Vagina (tissue), 2 donors: ENCODE data around the gene MRPL34. TPM values are rescaled to one million over a fixed set of nuclear protein-coding genes. Genes with fewer than 3 reads are reported as not detected.
A peak's percentile ranks its signal among the peaks of the same experiment; 100 is the strongest.

ENCODE experiments used
- DNase-seq, 2 donors: peaks; one replicate each; pipeline ENCODE4 v3.0.0-alpha.2; 2017; ENCODE audit errors: extremely low spot score in 2 of 2
- H3K27ac ChIP-seq: fragments of 200-600 bp; sonication (generic); one replicate; pipeline ENCODE4 v1.5.1; 2019
- H3K27me3 ChIP-seq: fragments of 200-600 bp; sonication (generic); one replicate; pipeline ENCODE4 v1.5.1; 2019
- H3K36me3 ChIP-seq, 2 donors: fragments of 200-600 bp; sonication (generic); one replicate each; pipeline ENCODE4 v1.5.1; 2017 to 2019
- H3K4me1 ChIP-seq: fragments of 200-600 bp; sonication (generic); one replicate; pipeline ENCODE4 v1.5.1; 2019
- H3K4me3 ChIP-seq, 2 donors: fragments of 200-600 bp; sonication (generic); 1 replicate in 1 of 2; 2 replicates in 1 of 2; pipeline ENCODE4 v1.5.1; 2016 to 2019
- H3K9me3 ChIP-seq: fragments of 200-600 bp; sonication (generic); one replicate; pipeline ENCODE4 v1.5.1; 2019
- CTCF ChIP-seq, 3 experiments: fragments of 450-650 bp in 2 of 3; fragments of 200-600 bp in 1 of 3; sonication (generic) in 1 of 3; IDR thresholded peaks; one replicate each; pipeline ENCODE4 v1.5.1; 2017 to 2019; ENCODE audit warnings: antibody characterized with exemption in 3 of 3, mild to moderate bottlenecking in 2 of 3, moderate library complexity in 2 of 3
- POLR2A ChIP-seq, 2 donors: fragments of 450-650 bp; IDR thresholded peaks; one replicate each; pipeline ENCODE4 v1.6.1; 2017; ENCODE audit warnings: antibody characterized with exemption in 2 of 2, mild to moderate bottlenecking in 2 of 2, moderate library complexity in 2 of 2
- POLR2AphosphoS5 ChIP-seq, 2 donors: sonication (generic); formaldehyde crosslinking; IDR thresholded peaks; one replicate each; pipeline ENCODE4 v1.9.0; 2017; ENCODE audit warnings: antibody characterized with exemption in 2 of 2, mild to moderate bottlenecking in 2 of 2, low read depth in 1 of 2; ENCODE audit not compliant: insufficient read depth in 1 of 2
- intact Hi-C: fragments of 100-400 bp; cut with DNase I; formaldehyde crosslinking; loops from one replicate; pipeline ENCODE4 v1.15.1; 2023
- total RNA-seq: library from RNA; depleted of rRNA; stranded (reverse); fragments of >200 nt; gene quantifications from one replicate; pipeline ENCODE4 v1.2.3, GENCODE V29; 2016

Gene MRPL34
- total RNA-seq, 1 donor from 2014 or later, result 176 TPM

GRCh38 chr19:17328517-17329365, 23.1 kb downstream of the MRPL34 start:
- no peak for DNase-seq
- H3K27me3 ChIP-seq, result peaks cover 7% of the 10 kb centered on the region
- peak overlapping the region; percentile 60 for H3K27ac ChIP-seq
- no peaks in the 10 kb centered on the region for H3K36me3 ChIP-seq
- peak overlapping the region; percentile 37 to 45 for H3K4me3 ChIP-seq
- no peaks in the 10 kb centered on the region for H3K9me3 ChIP-seq
- intact Hi-C loops, result no loop called here
- TF ChIP-seq POLR2A (IDR thresholded peaks at IDR 0.05) (no peak), CTCF (IDR thresholded peaks at IDR 0.05) (no peak), POLR2AphosphoS5 (IDR thresholded peaks at IDR 0.05; ENCODE audit: insufficient read depth in 1 of 2, low read depth in 1 of 2) (no peak)
- H3K4me1 ChIP-seq, result peaks cover 29% of the 10 kb centered on the region

DNA sequence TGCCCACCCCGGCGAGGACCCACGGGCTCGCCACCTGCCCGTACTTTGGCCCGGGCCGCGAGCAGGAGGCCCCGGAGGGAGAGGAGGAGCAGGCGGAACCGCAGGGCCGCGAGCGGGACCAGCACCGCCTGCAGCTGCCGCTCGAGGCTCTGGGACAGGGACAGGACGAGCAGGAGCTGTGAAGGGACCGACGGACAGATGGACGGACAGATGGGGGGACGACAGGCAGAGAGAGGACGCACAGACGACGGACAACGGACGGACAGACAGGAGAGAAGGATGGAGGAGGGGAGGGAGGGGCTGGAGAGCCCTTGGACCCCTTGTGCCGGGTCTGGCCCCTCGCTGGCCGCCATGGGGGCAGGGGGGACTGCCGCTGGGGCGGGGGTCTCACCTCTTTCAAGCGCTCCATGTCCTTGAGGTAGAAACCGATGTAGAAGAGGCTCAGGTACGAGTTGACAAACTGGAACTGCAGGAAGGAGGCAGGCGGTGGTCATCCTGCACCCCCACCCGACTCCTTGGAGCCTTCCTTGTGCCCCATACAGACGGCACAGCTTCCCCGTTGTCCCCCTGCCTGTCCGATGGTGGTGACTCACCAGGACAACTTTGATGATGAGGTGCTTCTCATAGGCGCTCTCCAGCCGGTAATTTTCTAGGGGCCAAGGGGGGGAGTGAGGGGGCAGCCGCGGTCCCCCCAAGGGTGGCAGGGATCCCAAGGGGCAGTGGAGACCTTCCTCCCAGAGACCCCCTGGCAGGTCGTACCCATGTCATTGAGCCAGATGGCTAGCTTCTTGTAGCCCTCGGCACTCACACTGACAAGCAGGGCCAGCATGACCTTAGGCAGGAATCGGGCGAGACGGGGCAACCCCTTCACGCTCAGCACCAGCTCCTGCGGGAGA, 23.9 kb downstream of the MRPL34 start:
- no peaks in the 10 kb centered on the region for H3K36me3 ChIP-seq
- peak overlapping the region in 1 of 2 donors; percentile 45 for H3K4me3 ChIP-seq
- intact Hi-C loops, result no loop called here
- no peaks in the 10 kb centered on the region for H3K9me3 ChIP-seq
- no peak for DNase-seq
- H3K4me1 ChIP-seq, result peaks cover 33% of the 10 kb centered on the region
- TF ChIP-seq CTCF (IDR thresholded peaks at IDR 0.05) (no peak), POLR2AphosphoS5 (IDR thresholded peaks at IDR 0.05; ENCODE audit: insufficient read depth in 1 of 2, low read depth in 1 of 2) (no peak), POLR2A (IDR thresholded peaks at IDR 0.05) (no peak)
- peaks cover 7% of the 10 kb centered on the region for H3K27me3 ChIP-seq
- no peak overlapping the region for H3K27ac ChIP-seq

GRCh38 chr19:17330262-17331044, 24.8 kb downstream of the MRPL34 start:
- Histone ChIP-seq H3K27me3 (peaks cover 7% of the 10 kb centered on the region), H3K9me3 (no peaks in the 10 kb centered on the region), H3K4me3 (no peak overlapping the region), H3K4me1 (peaks cover 40% of the 10 kb centered on the region), H3K36me3 (no peaks in the 10 kb centered on the region), H3K27ac (no peak overlapping the region)
- TF ChIP-seq POLR2A (IDR thresholded peaks at IDR 0.05) (no peak), POLR2AphosphoS5 (IDR thresholded peaks at IDR 0.05; ENCODE audit: insufficient read depth in 1 of 2, low read depth in 1 of 2) (no peak), CTCF (IDR thresholded peaks at IDR 0.05) (no peak)
- intact Hi-C loops, result no loop called here
- DNase-seq, result no peak

DNA sequence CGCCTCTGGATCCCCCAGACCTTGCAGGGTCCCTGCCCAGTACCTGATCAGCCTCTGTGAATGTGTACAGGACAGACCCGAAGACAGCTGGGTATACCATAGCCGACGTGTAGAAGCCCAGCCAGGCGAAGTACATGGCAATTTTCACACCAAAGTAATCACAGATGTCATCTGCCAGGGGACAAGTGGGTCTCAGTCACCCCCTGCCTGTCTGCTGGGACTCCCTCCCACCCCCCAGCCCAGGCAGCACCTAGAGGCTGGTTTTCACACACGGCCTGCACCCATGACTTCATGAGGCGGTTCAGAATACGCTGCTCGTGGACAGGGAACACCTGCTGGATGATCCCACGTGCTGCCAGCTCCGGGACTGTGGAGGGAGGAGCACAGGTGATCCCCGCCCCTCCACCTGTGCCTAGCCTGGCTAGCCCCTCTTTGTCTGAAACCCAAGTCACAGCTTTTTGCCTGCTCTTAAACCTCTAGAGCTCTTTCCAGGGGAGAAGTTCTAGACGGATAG, 25.4 kb downstream of the MRPL34 start:
- Histone ChIP-seq H3K27me3 (peaks cover 7% of the 10 kb centered on the region), H3K4me3 (no peak overlapping the region), H3K36me3 (no peaks in the 10 kb centered on the region), H3K4me1 (peaks cover 46% of the 10 kb centered on the region), H3K27ac (no peak overlapping the region), H3K9me3 (no peaks in the 10 kb centered on the region)
- intact Hi-C loops, result no loop called here
- no peak for TF ChIP-seq POLR2AphosphoS5 (IDR thresholded peaks at IDR 0.05; ENCODE audit: insufficient read depth in 1 of 2, low read depth in 1 of 2)
- no peak for DNase-seq

GRCh38 chr19:17332360-17332676, 26.6 kb downstream of the MRPL34 start:
- Histone ChIP-seq H3K27me3 (peaks cover 7% of the 10 kb centered on the region), H3K27ac (no peak overlapping the region), H3K36me3 (no peaks in the 10 kb centered on the region), H3K4me1 (peaks cover 48% of the 10 kb centered on the region), H3K4me3 (no peak overlapping the region), H3K9me3 (no peaks in the 10 kb centered on the region)
- DNase-seq, result no peak
- intact Hi-C loops, result no loop called here
- no peak for TF ChIP-seq POLR2A (IDR thresholded peaks at IDR 0.05)
- TF ChIP-seq POLR2AphosphoS5 (IDR thresholded peaks at IDR 0.05; ENCODE audit: insufficient read depth in 1 of 2, low read depth in 1 of 2), result no peak
- TF ChIP-seq CTCF (IDR thresholded peaks at IDR 0.05), result no peak
